Panc1 (cell line): ENCODE data around the gene KRR1.

Experiments used
- POLR2AphosphoS5 ChIP-seq: IDR thresholded peaks from 2 replicates; pipeline ENCODE4 v1.6.1; 2012; ENCODE audit warnings: mild to moderate bottlenecking, low read depth, low read length, moderate library complexity
- SIN3A ChIP-seq: IDR thresholded peaks from 2 replicates; pipeline ENCODE4 v1.6.1; 2012; ENCODE audit warnings: low read depth, mild to moderate bottlenecking, low read length, moderate library complexity, borderline replicate concordance; ENCODE audit not compliant: insufficient read depth

GRCh38 chr12:75503459-75503858, 8.0 kb downstream of the KRR1 start:
- TF ChIP-seq SIN3A, result no peak
- no peak for TF ChIP-seq POLR2AphosphoS5
